NCI-H1105 treated with DMSO at 0.1 percent for 48 hours (cell line): ENCODE results near the gene ACVR1B.

Experiments used
- DNase-seq: peaks from one replicate; lab custom pipeline; 2025; lab: John Stamatoyannopoulos, UW

ACVR1B gene

DNA sequence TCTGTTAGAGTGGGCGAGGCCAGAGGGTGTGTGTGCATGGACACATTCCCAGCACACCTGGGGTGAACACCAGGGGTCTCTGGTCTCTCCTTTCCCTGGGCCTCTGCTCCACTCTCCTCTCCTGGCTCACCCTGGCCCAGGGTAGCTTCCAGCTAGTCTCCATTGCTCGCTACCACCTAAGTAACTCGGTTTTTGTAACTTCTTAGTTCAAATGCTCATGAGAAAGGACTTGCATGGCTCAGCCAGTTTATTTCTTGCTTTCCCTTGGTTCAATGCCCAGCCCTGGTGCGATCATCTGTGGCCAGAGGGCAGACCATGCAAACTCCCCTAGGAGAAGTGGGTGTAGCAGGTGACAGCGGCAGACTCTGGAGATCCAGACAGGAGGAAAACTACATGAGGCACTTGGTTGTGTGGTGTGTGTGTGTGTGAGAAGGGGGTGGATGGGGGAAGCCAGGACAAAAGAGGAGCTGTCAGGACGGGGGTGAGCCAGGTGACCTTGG is 8.9 kb upstream of the ACVR1B start:
- no peak for DNase-seq

DNA sequence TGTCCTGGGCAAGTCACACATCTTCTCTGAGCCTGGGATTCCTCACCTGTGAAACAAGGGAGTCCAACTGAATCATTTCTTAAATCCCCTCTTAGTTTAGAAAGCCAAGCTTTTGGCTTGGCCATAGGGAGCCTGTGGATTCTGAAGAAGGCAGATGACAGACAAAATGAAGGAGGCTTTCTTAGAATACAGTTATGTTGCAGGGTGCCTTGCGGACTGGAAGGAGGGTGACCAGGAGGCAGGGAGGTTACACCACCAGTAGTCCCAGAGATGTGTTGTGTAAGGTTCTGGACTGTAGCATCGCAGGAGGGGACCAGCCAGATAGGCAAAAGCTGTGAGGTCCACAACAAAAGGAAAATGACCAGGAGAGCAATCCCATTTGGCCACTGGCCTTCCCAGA is 8.2 kb upstream of the ACVR1B start:
- no peak for DNase-seq

DNA sequence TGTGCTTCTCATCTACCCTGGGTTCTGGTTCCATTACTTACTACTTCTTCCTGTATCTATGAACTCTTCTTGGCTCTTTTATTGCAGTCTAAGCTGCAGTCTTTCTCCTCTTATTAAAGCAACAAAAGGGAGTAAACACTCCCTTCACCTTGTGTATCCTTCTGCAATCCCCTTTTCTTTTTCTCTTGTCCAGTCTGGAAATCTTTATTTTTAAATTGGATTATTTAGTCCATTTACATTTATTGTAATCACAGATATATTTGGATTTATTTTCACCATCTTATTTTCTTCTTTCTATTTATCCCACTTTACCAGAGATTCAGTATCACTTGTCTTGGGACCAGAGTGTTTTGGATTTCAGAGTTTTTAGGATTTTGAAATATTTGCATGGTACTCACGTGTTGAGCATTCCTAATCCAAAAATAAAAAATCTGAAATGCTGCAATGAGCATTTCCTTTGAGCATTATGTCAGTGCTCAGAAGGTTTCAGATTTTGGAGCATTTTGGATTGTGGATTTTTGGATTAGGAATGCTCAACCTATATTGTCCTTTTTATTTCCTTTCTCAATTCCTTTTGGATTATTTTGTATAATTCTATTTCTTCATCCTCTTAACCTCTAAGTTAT is 6.8 kb upstream of the ACVR1B start:
- DNase-seq: no peak

DNA sequence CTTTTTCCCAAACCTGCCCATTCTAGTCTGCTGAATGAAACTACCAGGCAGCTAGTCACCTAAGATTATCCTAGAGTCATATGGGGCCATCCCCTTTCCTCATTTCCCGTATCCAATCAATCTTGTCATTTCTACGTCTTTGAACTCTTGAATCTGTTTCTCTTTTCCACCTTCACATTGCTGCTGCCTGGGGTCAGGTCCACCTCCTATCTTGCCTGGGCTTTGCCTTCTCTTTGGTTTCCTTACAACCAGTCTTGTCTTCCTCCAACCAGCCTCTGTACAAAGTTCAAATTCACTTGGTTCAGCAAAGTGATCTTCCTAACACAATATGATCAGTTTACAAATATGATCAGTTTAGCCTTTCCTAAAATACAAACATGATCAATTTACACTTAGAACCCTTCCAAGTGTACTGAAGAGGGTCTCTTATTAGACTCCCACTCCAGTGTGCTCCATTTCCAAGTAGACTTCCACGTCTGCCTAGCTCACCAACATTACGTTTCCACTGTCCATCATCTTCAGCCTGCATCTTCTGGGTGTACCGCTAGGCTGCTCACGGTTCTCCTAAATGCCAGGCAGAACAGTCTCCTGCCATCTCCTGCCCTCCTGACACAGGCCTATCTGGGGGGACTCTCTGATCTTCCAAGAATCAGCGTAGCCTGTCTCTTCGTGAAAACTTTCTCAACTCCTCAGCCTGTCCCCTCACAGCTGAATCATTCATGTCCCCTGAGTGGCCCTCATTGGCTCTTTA is 4.1 kb upstream of the ACVR1B start:
- no peak for DNase-seq

DNA sequence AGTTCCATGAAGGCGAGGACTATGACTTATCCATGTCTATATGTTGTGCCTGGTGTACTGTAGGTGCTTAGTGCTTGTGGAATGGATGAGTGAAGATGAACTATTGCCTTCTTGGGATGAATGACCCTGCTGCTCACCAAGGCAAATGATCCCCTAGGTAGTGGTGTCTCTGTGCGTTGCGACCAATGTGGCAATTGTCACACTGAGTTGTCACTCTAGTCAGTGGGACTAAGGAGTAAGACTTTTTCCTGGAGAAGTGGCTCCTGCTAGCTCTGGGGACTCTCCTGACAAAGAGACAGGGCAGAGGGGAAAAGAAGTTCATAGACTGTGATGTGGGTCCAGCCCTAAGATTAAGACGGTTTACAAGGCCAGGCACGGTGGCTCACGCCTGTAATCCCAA is 3.4 kb upstream of the ACVR1B start:
- DNase-seq: no peak

DNA sequence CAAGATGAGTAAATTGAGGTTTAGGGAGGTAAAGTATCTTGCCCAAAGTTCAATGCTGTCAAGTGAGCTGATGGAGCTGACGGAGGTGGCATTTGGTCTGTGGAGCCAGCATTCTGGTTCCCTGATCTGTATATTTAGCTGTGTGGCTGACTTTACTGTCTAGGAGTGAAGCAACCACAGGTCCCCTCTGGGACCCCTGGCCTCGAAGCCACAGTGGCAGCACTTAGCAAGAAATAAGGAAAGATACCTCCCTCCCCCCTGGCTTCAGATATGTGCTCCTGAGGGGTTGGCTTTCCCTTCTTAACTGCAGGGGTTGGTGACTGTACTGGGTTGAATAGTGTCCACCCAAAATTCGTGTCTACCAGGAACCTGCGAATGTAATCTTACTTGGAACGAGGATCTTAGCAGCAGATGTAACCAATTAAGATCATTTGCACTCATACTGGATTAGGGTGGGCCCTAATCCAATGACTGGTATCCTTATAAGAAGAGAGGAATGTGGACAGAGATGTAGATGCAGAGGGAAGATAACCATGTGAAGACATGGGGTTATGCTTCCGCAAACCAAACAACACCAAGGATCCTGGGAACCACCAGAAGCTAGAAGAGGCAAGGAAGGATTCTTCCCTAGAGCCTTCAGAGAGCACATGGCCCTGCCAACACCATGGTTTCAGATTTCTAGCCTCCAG is 2.0 kb upstream of the ACVR1B start:
- no peak for DNase-seq

DNA sequence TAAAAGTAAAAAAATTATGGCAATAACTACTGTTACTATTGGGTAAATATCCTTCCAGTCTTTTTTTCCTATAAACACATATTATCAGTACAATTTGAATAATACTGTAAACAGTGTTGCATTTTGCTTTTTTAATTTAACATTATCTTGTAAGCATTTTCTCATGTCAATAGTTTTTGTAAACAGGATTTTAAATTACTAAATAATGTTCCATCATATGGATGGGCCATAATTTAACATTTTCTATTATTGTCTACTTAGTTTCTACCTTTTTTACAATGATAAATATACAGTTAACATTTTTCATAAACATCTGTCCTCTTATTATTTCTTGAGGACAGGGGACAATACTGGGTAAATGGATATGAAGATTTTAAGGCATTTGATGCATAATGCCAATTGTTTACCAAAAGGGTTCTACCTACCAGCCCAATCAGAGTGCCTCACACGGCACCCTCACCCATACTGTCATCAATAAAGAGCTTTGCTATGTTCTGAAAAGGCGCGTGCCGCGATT is 759 bp upstream of the ACVR1B start:
- no peak for DNase-seq

DNA sequence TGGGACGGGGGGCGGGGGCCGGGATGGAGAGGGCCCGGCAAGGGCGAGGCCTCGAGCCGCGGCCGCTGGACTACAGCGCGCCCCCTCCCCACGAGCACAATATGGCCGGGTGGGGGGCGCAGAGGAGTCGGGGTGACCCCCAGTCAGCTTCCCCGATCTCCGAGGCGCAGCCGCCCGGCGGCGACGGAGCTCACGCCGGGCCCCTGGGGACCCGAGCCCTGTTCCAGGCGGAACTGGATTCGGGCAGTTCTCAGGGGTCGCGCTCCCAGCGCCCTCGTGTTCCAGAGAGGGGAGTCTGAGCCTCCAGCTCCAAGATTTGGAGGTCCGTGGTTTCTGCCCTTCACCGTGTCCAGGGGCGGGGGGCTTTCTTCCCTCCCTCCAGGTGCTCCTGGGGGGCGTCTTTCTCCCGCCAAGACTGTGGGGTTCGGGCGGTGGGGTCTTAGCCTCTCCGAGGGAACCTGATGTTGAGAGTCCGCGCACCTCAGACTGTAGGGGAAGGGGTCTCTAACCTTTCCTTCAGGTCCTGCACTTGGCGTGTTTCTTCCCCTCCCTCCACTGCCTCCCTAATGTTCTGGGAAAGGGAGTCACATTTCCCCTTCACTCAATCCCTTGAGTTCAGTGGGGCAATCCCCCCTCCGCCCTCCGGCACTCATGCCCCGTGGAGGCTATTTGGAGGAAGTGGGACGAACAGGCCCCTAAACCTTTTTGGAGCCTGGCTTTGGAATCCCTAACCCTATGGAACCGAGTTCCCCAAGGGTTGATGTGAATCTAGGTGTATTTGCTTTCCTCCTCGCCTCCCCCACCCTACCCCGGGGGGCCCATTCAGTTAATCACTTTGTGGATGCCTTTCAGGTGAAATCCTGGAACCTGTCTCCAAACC is 584 bp downstream of the ACVR1B start:
- no peak for DNase-seq

DNA sequence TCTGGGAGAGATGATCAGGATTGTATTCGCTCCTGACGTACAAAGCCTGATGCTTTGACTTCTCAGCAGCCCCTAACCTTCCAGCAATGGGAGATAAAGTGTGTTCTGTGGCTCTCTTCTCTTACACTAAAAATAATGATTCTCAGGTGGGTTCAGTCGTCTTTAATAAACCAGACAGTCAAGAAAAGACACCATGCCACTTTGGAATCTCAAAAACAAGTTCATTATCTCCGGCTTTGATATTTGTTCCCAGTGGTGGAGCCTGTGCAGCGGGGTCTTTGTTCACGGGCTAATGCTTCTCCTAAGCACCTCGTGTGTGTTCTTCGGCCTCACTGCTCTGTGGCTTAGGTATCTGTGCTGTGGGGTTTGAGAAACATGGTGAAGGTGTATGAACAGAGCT is 1.6 kb downstream of the ACVR1B start:
- no peak for DNase-seq

DNA sequence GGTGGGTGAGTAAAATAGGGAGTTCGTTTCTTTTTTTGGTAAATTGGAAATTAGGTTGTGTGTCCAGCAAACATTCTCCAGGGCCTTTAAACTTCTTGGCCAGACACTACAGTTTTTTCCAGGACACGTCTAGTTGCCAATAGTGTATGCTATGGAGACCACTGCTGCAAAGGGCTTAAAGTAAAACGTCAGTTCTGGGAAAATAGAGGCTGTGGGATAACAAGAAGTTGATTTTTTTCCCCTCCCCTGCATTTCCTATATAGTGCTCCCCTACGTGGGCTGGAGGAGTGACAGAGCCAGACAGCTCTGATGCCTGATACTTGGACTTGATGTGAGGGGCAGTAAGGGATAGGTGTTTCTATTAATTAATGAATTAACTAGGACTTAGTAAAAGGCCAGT is 2.4 kb downstream of the ACVR1B start:
- no peak for DNase-seq

DNA sequence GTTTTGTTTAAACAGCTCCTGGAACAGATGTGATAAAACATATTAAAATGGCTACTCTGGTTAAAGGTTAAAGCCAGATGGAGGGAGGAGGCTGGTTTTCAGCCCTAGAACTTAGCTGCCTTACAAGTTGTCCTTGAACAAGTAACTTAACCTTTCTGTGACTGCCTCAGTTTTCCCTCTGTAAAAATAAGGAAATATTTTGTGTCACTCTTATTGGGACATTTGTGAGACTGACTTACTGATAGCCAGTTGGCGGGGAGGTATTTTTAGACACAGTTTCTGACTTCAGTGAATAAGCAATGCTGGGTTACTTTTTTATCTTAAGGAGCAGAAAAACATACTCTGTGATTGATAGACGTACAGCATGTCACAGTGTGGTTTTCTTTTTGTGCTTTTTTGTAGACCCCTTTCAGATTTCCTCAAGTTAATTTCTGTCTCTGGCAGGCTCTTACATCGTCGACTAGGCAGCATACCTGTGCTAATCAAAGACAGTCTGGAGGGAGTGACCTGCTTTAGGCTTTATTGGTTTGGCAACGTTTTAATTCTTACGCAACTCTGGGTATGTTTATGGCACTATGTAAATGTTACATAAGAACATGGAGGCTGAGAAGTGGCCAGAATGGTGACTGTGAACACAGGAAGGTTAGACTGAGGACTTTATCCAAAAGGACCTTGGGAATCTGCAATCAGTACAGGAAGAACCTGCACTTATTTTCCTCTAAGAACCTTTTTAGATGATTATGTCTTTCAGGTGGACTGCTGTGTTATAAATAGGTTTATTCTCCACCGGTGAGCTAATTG is 3.3 kb downstream of the ACVR1B start:
- no peak for DNase-seq

DNA sequence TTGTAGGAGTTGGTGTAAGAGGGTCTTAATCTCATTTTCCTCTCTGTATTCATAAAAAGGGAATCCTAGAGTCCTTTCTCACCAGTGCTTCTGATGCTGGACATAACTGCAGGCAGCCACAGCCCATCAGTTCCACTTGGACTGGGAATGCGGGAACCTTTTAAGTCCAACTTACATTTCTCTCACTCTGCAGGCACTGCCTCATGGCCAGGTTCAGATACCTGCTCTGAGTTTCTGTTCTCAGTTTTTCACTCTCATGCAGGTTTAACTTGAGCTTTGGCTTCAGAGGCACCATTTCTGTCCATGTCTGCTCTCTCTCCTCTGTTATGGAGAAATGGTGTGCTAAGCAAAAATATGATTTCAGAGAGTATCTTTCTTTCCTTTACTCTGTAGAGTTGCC is 4.2 kb downstream of the ACVR1B start:
- no peak for DNase-seq

DNA sequence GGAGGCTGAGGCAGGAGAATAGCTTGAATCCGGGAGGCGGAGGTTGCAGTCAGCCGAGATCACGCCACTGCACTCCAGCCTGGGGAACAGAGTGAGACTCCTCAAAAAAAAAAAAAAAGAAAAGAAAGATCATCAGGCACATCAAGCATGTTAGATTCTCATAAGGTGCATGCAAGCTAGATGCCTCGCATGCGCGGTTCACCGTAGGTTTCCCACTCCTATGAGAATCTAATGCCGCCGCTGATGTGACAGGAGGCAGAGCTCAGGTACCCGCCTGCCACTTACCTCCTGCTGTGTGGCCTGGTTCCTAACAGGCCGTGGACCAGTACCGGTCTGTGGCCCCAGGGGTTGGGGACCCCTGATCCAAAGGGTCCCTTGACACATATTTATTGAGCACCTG is 7.0 kb downstream of the ACVR1B start:
- DNase-seq: no peak

DNA sequence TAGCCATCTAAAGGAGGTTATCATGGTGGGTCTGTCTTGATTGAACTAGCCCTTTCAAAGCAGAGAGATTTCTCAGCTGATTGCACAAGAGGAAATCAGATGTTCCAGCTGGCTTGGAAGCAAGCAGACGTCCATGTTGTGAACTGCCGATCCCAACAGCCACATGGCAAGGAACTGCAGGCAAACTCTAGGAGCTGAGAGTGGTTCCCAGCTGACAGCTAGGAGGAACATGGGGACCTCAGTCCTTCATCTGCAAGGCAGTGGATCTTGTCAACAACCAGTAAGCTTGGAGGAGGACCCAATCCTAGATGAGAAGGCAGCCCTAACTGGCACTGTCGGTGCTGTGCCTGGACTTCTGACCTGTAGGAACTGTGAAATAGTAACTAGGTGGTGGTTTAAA is 7.7 kb downstream of the ACVR1B start:
- no peak for DNase-seq

DNA sequence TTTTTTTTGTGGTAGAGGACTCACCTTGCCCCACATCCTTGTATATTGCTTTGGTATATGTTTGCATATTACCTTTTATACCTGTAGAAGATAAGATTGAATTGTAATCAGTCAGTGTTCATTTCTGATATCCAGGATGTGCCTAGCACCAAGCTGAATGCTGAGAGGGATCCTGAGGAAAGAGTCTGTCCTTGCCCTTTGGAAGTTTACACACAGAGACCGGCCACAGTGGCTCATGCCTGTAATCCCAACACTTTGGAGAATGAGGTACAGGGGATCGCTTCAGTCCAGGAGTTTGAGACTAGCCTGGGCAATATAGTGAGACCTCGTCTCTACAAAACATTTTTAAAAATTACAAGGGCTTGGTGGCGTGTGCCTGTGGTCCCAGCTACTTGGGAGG is 8.4 kb downstream of the ACVR1B start:
- no peak for DNase-seq

DNA sequence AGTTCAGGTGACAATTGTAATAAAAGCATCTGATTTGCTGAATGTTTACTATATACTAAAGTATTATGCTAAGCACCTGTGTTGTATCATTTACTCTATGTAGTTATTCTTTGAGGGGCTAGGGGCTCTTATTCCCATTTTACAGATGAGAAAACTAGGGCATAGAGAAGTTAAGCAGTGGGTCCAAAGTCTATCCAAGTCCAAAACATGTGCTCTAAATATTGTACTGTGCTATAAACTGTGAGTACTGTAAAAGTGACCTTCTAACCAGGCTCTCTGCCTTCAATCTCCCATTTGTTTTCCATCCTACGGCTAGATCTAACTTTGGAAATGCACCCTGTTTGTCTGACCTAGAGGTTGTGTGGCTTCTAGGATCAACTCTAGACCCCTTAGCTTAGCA is 9.0 kb downstream of the ACVR1B start:
- no peak for DNase-seq

DNA sequence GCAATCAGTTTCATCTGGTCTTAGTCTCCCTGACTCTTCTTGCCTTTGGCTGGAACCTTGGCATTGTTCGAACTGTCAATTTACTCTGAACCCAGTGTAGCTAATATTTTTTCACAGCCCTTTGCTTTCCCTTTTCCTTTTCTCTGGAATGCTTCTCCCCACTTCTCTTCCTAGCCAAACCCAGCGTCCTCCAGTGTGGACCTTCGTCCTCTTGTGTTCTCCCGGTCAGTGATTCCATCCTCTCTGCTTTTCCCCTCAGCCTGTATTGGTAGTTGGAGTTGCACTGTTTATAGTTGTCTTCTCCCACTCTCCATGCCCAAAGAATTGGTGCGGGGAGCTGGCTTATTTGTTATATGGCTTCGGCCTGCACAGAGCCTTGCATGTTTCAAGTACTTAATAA is 9.4 kb downstream of the ACVR1B start:
- no peak for DNase-seq

DNA sequence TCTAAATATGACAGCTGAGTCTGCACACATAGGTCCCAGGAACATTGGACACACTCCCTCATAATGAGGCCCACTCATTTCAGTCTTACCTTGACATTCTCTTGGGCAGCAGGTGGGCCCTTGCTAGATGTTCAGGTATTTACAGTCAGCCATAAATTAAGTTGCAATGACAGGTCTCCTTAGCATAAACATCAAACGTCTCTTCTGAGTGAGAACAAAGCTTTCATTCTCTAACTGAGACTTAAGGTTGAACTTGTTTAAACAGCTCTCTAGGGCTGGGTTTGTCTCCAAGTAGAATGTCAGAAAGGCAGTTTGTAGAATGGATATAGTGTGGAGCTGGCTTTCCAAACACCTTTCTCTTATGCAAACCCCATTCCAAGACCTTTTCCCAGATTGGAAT is 10.3 kb downstream of the ACVR1B start:
- no peak for DNase-seq

DNA sequence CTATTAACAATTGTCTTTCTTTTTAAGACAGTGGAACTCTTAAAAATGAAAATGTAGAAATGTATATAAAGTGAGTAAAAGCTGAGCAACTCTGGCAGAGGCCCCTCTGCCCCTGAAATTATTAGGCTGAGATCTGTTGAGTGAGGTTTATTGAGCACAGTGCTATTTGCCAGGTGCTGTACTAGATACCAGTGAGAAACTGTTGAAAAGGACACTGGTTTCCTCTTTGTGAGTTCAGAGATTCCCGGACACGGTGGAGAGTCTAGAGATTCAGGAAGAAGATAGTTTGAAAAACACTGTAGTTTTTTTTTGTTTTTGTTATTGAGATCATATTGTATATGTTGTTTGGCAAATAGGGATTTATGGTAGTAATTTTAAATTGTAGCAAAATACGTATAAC is 11.2 kb downstream of the ACVR1B start:
- no peak for DNase-seq

DNA sequence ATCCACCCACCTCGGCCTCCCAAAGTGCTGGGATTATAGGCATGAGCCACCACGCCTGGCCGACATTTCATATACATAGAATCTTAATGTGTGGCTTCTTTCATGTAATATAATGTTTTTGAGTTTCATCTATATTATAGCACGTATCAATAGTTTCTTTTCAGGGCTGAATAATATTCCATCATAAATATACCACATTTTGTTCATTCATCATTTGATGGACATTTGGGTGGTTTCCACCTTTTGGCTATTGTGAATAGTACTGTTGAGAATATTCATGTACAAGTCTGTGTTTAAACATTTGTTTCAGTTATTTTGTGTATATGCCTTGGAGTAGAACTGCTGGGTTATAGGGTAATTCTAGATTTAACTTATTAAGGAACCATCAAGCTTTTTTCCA is 12.0 kb downstream of the ACVR1B start:
- DNase-seq: no peak

DNA sequence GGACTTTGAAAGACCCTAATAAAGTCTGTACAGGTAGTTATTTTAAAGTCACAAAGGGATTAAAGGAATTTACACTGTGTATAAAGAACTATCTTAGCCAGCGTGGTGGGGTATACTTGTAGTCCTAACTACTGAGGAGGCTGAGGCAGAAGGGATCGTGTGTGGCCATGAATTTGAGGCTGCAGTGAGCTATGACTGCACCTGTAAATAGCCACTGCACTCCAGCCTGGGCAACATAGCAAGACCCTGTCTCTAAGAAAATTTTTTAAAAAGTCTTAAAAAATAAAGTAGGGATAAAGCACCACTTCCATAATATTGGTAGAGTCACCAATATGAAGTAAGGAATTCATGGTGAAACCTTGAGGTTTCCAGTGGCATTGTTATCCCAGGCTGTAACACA is 18.1 kb downstream of the ACVR1B start:
- DNase-seq: no peak
